Measurements from ENCODE around the gene SOX9. TPM values are rescaled to one million over a fixed set of nuclear protein-coding genes. Genes with fewer than 3 reads are reported as not detected.
A peak's percentile ranks its signal among the peaks of the same experiment; 100 is the strongest.

The SOX9 gene
- total RNA-seq, 2 donors from 2014 or later = 7.0 to 20.6 TPM

DNA sequence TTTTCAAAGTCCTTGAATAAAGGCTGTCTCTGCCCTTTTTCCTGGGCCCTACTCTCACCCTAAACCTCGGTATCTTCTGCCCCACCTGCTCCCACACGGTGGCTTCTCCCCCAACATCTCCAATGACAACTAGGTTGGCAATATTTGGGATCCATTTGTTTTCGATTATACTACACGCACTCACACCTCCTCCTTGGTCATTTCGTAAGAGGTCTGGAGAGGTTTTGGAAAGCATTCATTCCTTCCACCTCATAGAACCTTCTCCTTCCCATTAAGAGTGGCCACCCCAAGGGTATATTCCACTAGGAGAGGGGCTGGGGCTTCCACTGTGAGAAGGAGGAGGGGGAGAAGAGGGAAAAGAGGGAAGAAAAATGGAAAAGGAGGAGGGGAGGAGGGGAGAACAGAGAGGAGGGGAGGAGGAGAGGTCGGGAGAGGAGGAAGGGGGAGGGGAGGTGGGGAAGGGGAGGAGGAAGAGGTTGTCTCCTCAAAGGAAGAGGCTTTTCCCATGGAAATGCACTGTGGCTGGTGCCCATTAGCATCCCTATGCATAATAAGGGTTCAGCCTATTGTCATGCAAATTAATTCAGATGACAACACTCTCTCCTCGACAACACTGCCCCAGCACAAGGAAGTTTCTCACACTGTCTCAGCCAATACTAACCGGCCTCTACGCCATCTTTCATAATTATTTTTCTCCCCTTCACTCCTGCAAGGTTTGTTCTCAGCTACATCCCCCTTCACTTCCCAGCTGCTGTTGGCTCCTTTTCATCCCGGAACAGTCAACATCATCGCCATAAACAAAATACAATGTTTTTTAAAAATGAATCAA, 30.0 kb downstream of the SOX9 start:
- peaks cover 0 to 15% of the 10 kb centered on the region in 2 donors for H3K4me1 ChIP-seq
- H3K4me3 ChIP-seq = no peak overlapping the region
- H3K27ac ChIP-seq = peak overlapping the region; percentile 46 to 57
- no peaks in the 10 kb centered on the region for H3K9me3 ChIP-seq
- H3K36me3 ChIP-seq = no peaks in the 10 kb centered on the region
- DNase-seq (ENCODE audit: low spot score) = no peak
- TF ChIP-seq, protein P1, sequence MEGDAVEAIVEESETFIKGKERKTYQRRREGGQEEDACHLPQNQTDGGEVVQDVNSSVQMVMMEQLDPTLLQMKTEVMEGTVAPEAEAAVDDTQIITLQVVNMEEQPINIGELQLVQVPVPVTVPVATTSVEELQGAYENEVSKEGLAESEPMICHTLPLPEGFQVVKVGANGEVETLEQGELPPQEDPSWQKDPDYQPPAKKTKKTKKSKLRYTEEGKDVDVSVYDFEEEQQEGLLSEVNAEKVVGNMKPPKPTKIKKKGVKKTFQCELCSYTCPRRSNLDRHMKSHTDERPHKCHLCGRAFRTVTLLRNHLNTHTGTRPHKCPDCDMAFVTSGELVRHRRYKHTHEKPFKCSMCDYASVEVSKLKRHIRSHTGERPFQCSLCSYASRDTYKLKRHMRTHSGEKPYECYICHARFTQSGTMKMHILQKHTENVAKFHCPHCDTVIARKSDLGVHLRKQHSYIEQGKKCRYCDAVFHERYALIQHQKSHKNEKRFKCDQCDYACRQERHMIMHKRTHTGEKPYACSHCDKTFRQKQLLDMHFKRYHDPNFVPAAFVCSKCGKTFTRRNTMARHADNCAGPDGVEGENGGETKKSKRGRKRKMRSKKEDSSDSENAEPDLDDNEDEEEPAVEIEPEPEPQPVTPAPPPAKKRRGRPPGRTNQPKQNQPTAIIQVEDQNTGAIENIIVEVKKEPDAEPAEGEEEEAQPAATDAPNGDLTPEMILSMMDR (IDR thresholded peaks at IDR 0.05) = no peak
- no peaks in the 10 kb centered on the region for H3K27me3 ChIP-seq

DNA sequence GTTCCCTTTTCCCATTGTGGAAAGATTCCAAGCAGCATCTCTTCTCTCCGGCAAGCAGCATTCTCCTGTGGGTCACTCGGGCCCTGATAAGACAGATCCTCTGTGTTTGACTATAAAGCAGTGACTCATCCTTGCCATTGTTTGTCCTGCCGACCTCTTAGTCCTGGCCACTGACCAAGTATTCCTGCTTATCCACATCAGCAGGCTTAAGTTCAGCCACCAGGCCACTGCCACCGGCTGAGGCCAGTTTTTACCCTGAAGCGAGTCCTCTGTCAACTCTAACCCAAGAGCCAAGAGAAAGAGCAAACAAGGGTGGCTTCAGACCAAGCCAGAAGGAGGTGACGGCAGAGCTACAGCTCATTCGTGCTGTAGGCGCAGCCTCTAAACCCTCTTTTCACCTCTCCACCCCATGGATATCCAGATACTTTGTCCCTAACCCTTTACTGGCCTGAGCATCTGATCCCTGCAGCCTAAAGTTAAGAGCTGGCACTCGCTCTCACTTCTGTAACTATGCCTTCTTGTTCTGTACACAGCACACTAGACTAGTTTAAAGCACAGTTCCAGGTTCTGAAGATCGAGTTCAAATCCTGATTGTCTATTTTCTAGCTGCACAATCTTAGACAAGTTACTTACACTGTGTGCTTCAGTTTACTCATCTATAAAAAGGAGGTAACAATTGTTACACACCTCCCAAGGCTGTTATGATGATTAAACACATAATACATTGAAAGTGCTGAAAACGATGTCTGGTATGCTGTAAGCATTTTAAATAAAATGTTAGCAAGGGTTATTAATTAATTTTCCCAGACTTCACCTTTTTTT, 31.0 kb downstream of the SOX9 start:
- H3K9me3 ChIP-seq = no peaks in the 10 kb centered on the region
- H3K36me3 ChIP-seq = no peaks in the 10 kb centered on the region
- H3K4me3 ChIP-seq = peak overlapping the region in 1 of 2 donors; percentile 6
- peak; percentile 89 for DNase-seq (ENCODE audit: low spot score)
- H3K27me3 ChIP-seq = no peaks in the 10 kb centered on the region
- TF ChIP-seq, protein P1 (IDR thresholded peaks at IDR 0.05) = no peak
- H3K4me1 ChIP-seq = peaks cover 0 to 15% of the 10 kb centered on the region in 2 donors
- H3K27ac ChIP-seq = peak overlapping the region; percentile 46 to 57

DNA sequence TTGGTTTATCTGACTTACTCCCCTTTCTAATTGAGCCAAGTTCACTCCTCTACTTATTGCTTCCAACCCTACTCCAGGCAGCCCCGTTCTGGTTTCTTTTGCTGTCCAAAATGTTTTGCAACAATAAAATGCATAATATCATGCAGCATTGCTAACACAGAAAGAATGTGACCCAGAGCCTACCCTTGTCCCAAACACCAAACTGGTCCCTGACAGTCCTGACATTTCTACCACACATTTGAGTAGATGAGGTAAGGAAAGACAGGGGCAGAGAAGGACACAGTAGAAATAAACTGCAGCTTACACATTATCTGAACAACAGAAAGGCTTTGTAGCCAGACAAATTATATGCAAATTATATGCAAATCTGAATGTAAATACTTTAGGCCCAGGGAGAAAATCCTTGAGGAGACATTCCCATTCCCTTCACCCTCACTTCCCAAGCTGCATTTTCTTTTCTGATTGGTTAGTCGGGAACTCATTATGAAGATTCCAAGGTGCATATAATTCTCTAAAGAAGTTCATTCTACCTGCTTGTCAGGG, 31.6 kb downstream of the SOX9 start:
- DNase-seq (ENCODE audit: low spot score) = peak; percentile 64
- peak overlapping the region in 1 of 2 donors; percentile 46 for H3K27ac ChIP-seq
- peaks cover 0 to 15% of the 10 kb centered on the region in 2 donors for H3K4me1 ChIP-seq
- H3K9me3 ChIP-seq = no peaks in the 10 kb centered on the region
- H3K4me3 ChIP-seq = no peak overlapping the region
- H3K27me3 ChIP-seq = no peaks in the 10 kb centered on the region
- TF ChIP-seq, protein P1 (IDR thresholded peaks at IDR 0.05) = no peak
- H3K36me3 ChIP-seq = no peaks in the 10 kb centered on the region

DNA sequence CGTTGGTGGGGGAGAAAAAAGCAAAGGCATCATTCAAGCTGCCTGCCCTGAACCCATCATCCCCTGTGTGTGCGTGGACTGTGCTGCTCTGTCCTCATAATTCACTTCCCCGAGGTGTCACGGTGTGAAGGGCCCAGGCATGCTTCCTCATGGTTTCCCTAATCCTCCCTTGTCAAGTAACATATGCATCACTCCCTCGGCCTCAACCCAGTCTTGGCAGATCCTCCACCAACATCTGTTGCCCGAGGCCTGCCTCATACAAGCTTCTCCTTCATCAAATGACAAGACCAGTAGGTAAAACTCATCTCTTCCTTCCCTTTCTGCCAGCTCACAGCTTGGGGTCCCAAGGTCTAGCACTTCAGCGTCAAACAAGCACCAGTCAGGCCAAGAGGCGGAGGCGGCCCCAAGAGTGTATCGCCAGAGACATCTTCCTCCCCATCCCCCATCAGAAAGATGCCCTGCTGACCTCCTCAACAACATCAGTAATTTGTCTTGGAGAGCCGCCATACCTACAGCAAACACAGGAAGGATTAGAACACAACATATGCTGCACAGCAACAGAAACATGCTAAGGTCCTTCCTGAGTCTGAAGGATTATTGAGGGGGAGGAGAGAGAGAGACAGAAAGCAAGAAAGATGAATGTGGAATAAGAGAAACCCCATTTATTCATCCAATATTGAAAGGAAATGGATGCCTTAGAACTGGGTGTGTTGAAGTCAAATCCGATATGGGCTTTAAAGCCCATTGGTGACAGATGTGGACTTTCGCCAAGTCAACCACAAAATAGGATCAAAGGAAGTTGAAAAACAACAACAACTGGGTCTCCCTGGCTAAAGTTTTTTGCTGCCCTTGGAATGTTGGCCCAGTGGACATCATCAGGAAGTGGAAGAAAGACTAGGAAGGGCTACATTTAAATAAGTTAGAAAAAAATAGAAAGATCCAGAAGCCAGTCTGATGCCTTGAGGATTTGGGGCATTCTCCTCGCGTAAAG, 38.4 kb downstream of the SOX9 start:
- H3K36me3 ChIP-seq = no peaks in the 10 kb centered on the region
- no peaks in the 10 kb centered on the region for H3K4me1 ChIP-seq
- no peak for DNase-seq (ENCODE audit: low spot score)
- no peak overlapping the region for H3K27ac ChIP-seq
- no peak overlapping the region for H3K4me3 ChIP-seq
- H3K27me3 ChIP-seq = no peaks in the 10 kb centered on the region
- TF ChIP-seq, protein P1 (IDR thresholded peaks at IDR 0.05) = no peak
- no peaks in the 10 kb centered on the region for H3K9me3 ChIP-seq

DNA sequence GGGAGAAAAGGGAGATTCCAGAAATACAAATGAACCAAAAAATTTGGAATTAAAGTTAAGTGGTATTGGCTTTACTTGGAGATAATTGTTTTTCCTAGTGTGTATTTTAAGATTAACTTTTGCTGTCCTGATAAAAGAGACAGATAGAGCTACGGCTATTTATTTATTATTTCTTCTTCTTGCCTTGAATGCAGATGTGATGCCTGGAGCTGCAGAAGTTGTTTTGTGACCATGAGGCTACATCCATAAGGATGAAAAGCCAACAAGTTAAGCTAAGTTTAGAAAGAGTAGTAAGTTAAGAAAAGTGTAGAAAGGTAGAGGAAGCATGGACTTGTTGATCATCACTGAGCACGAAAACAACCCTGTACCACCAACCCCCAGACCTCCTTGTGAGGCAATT, 41.7 kb downstream of the SOX9 start:
- Histone ChIP-seq H3K4me3 (no peak overlapping the region), H3K36me3 (no peaks in the 10 kb centered on the region), H3K27ac (no peak overlapping the region), H3K9me3 (no peaks in the 10 kb centered on the region), H3K4me1 (no peaks in the 10 kb centered on the region), H3K27me3 (no peaks in the 10 kb centered on the region)
- DNase-seq (ENCODE audit: low spot score) = no peak
- TF ChIP-seq, protein P1 (IDR thresholded peaks at IDR 0.05) = no peak

Data from right atrium auricular region (tissue), 2 donors.